ENCODE measurements around the gene NPHP1.

DNA sequence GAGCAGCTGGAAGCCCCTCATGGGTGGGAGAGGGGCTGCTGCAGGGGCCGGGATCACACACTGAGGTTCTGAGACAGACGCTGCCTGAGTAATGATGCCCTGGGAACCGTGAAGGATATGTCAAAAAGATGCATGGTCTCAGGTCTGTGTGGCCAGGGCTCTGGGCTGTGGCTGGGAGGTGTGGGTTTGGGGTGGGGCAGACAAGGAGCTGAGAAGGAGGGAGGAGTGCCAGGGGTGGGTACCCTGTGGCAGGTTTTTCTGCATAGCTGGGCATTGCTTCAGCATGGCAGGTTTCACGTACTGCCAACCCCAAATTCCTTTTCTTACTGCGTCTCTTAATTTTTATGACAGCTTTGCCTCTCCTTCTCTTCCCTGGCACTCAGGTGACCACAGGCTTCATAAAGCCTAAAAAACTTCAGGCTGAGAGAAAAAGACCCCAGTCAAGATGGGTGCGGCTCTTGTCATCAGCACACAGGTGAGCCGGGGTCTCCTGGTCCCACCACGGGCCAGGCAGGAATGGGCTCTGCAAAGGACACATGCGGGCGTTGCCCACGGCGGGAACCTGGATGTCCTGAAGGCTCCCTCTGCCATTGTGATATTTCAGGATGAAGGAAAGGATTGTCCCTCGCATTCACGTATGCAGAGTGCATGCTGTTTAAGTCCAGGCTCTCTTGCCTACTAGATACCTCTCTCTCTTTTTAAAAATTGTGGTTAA is 107.2 kb downstream of the NPHP1 start:
- TF ChIP-seq, protein P1, sequence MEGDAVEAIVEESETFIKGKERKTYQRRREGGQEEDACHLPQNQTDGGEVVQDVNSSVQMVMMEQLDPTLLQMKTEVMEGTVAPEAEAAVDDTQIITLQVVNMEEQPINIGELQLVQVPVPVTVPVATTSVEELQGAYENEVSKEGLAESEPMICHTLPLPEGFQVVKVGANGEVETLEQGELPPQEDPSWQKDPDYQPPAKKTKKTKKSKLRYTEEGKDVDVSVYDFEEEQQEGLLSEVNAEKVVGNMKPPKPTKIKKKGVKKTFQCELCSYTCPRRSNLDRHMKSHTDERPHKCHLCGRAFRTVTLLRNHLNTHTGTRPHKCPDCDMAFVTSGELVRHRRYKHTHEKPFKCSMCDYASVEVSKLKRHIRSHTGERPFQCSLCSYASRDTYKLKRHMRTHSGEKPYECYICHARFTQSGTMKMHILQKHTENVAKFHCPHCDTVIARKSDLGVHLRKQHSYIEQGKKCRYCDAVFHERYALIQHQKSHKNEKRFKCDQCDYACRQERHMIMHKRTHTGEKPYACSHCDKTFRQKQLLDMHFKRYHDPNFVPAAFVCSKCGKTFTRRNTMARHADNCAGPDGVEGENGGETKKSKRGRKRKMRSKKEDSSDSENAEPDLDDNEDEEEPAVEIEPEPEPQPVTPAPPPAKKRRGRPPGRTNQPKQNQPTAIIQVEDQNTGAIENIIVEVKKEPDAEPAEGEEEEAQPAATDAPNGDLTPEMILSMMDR (IDR thresholded peaks at IDR 0.05): no peak
- no peak for TF ChIP-seq POLR2A (IDR thresholded peaks at IDR 0.05)
